Panc1 (cell line): Measurements from ENCODE around the gene ERG28. TPM values are rescaled to one million over a fixed set of nuclear protein-coding genes. Genes with fewer than 3 reads are reported as not detected.

Source experiments
- ATAC-seq: fragments of 200-7000 bp; cut with Tn5 transposase; 2 replicates; pipeline ENCODE4 v1.9.1; 2020; ENCODE audit warnings: mild to moderate bottlenecking, moderate library complexity
- BruUV-seq: library from RNA; stranded (reverse); fragments of 400-500 nt; replicated peaks from 2 replicates; lab custom pipeline; 2021; lab: Mats Ljungman, UMichigan
- CTCF ChIA-PET: fragments of 300-600 bp; sonication (Branson Sonifier 250); formaldehyde crosslinking; loops from one replicate; lab custom pipeline; 2022; ENCODE audit warnings: antibody characterized with exemption; lab: Charles Lee
- POLR2A ChIA-PET: fragments of 300-600 bp; sonication (Branson Sonifier 250); formaldehyde crosslinking; loops from one replicate; lab custom pipeline; 2022; ENCODE audit warnings: antibody characterized with exemption; lab: Charles Lee
- DNase-seq: peaks from one replicate; pipeline ENCODE4 v3.0.0-alpha.2; 2010; ENCODE audit warnings: low read depth, low spot score
- H3K27ac ChIP-seq: 2 replicates; pipeline ENCODE4 v1.5.1; 2011; ENCODE audit warnings: mild to moderate bottlenecking, low read length, inconsistent platforms
- H3K27me3 ChIP-seq: fragments of 200-500 bp; sonication (Bioruptor generic); 2 replicates; pipeline ENCODE4 v1.6.0; 2014; ENCODE audit warnings: low read length, inconsistent platforms; ENCODE audit not compliant: control insufficient read depth, insufficient read depth
- H3K36me3 ChIP-seq: fragments of 200-500 bp; sonication (Bioruptor generic); 2 replicates; pipeline ENCODE4 v1.5.1; 2014; ENCODE audit warnings: inconsistent platforms, mild to moderate bottlenecking, low read length, moderate library complexity; ENCODE audit not compliant: control insufficient read depth, insufficient read depth
- H3K4me1 ChIP-seq: 2 replicates; pipeline ENCODE4 v1.5.1; 2011; ENCODE audit warnings: inconsistent platforms, mild to moderate bottlenecking, low read length, moderate library complexity; ENCODE audit not compliant: control insufficient read depth, insufficient read depth
- H3K4me3 ChIP-seq, 2 experiments: 2 replicates each; pipeline ENCODE4 v1.5.1; 2011 to 2012; ENCODE audit warnings: low read depth in 2 of 2, low read length in 2 of 2, mild to moderate bottlenecking in 2 of 2, inconsistent platforms in 1 of 2, moderate library complexity in 1 of 2
- H3K9me3 ChIP-seq: fragments of 200-500 bp; sonication (Bioruptor generic); 2 replicates; pipeline ENCODE4 v1.5.1; 2014; ENCODE audit warnings: low read depth, mild to moderate bottlenecking, inconsistent platforms, low read length, moderate library complexity; ENCODE audit not compliant: control insufficient read depth, insufficient read depth
- POLR2AphosphoS5 ChIP-seq: IDR thresholded peaks from 2 replicates; pipeline ENCODE4 v1.6.1; 2012; ENCODE audit warnings: mild to moderate bottlenecking, low read depth, low read length, moderate library complexity
- SIN3A ChIP-seq: IDR thresholded peaks from 2 replicates; pipeline ENCODE4 v1.6.1; 2012; ENCODE audit warnings: low read depth, mild to moderate bottlenecking, low read length, moderate library complexity, borderline replicate concordance; ENCODE audit not compliant: insufficient read depth
- TCF7L2 ChIP-seq: IDR thresholded peaks from 2 replicates; pipeline ENCODE4 v1.6.1; 2011; ENCODE audit warnings: mild to moderate bottlenecking, low read depth, low read length, inconsistent platforms
- in situ Hi-C: cut with HindIII; loops from 2 replicates; pipeline ENCODE4 v1.10.0; 2016; ENCODE audit warnings: low sequenced_read_pairs, low pct_unique_long_range_greater_than_20kb
- intact Hi-C: fragments of 100-400 bp; cut with micrococcal nuclease; formaldehyde crosslinking; loops from one replicate; pipeline ENCODE4 v1.10.0; 2022; ENCODE audit not compliant: unreplicated experiment
- total RNA-seq: library from RNA; stranded (reverse); gene quantifications from one replicate; pipeline ENCODE4 v1.2.1, GENCODE V29; 2021; ENCODE audit not compliant: unreplicated experiment
- TF ChIP-seq, protein P1 (sequence below): fragments of 450-650 bp; IDR thresholded peaks from 2 replicates; pipeline ENCODE4 v1.5.1; 2017; ENCODE audit warnings: mild to moderate bottlenecking
- TF ChIP-seq, protein P2 (sequence below), 2 experiments: IDR thresholded peaks; 2 replicates each; pipeline ENCODE4 v1.6.1; 2011 to 2012; ENCODE audit warnings: low read depth in 2 of 2, control low read depth in 1 of 2, low read length in 1 of 2, mild to moderate bottlenecking in 1 of 2, moderate library complexity in 1 of 2; ENCODE audit not compliant: insufficient read depth in 1 of 2

ERG28 gene
- total RNA-seq, 1 experiment from 2014 or later: 23.1 TPM

GRCh38 chr14:75685910-75686309 lies 25.2 kb upstream of the ERG28 start:
- DNase-seq (no peak), ATAC-seq (no peak)
- CTCF ChIA-PET: no interaction called here
- TF ChIP-seq, protein P1, sequence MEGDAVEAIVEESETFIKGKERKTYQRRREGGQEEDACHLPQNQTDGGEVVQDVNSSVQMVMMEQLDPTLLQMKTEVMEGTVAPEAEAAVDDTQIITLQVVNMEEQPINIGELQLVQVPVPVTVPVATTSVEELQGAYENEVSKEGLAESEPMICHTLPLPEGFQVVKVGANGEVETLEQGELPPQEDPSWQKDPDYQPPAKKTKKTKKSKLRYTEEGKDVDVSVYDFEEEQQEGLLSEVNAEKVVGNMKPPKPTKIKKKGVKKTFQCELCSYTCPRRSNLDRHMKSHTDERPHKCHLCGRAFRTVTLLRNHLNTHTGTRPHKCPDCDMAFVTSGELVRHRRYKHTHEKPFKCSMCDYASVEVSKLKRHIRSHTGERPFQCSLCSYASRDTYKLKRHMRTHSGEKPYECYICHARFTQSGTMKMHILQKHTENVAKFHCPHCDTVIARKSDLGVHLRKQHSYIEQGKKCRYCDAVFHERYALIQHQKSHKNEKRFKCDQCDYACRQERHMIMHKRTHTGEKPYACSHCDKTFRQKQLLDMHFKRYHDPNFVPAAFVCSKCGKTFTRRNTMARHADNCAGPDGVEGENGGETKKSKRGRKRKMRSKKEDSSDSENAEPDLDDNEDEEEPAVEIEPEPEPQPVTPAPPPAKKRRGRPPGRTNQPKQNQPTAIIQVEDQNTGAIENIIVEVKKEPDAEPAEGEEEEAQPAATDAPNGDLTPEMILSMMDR: no peak
- no peak for TF ChIP-seq TCF7L2
- TF ChIP-seq POLR2AphosphoS5: no peak
- TF ChIP-seq SIN3A: no peak
- TF ChIP-seq, protein P2, sequence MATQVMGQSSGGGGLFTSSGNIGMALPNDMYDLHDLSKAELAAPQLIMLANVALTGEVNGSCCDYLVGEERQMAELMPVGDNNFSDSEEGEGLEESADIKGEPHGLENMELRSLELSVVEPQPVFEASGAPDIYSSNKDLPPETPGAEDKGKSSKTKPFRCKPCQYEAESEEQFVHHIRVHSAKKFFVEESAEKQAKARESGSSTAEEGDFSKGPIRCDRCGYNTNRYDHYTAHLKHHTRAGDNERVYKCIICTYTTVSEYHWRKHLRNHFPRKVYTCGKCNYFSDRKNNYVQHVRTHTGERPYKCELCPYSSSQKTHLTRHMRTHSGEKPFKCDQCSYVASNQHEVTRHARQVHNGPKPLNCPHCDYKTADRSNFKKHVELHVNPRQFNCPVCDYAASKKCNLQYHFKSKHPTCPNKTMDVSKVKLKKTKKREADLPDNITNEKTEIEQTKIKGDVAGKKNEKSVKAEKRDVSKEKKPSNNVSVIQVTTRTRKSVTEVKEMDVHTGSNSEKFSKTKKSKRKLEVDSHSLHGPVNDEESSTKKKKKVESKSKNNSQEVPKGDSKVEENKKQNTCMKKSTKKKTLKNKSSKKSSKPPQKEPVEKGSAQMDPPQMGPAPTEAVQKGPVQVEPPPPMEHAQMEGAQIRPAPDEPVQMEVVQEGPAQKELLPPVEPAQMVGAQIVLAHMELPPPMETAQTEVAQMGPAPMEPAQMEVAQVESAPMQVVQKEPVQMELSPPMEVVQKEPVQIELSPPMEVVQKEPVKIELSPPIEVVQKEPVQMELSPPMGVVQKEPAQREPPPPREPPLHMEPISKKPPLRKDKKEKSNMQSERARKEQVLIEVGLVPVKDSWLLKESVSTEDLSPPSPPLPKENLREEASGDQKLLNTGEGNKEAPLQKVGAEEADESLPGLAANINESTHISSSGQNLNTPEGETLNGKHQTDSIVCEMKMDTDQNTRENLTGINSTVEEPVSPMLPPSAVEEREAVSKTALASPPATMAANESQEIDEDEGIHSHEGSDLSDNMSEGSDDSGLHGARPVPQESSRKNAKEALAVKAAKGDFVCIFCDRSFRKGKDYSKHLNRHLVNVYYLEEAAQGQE (IDR thresholded peaks at IDR 0.05; ENCODE audit: insufficient read depth in 1 of 2, low read depth in 2 of 2, low read length in 1 of 2): no peak
- intact Hi-C loops: no loop called here
- POLR2A ChIA-PET: no interaction called here
- no TSS peak for BruUV-seq
- no peaks in the 10 kb centered on the region for H3K27me3 ChIP-seq
- H3K36me3 ChIP-seq: 0 out of 2 replicates have a peak, but pooled peaks cover 2% of the 10 kb centered on the region
- no peak overlapping the region for H3K27ac ChIP-seq
- H3K4me3 ChIP-seq: no peak overlapping the region
- no peaks in the 10 kb centered on the region for H3K9me3 ChIP-seq
- no peaks in the 10 kb centered on the region for H3K4me1 ChIP-seq
- in situ Hi-C loops: no loop called here

- ChIA-PET CTCF (no interaction called here), POLR2A (no interaction called here)
- TF ChIP-seq TCF7L2 (no peak), POLR2AphosphoS5 (no peak), SIN3A (no peak)
- TF ChIP-seq, protein P1: no peak
- TF ChIP-seq, protein P2 (IDR thresholded peaks at IDR 0.05; ENCODE audit: insufficient read depth in 1 of 2, low read depth in 2 of 2, low read length in 1 of 2): no peak
- Histone ChIP-seq H3K27ac (no peak overlapping the region), H3K9me3 (no peaks in the 10 kb centered on the region), H3K4me1 (no peaks in the 10 kb centered on the region), H3K27me3 (no peaks in the 10 kb centered on the region), H3K36me3 (peaks cover 6% of the 10 kb centered on the region; the same call in 1 of the 2 replicates), H3K4me3 (no peak overlapping the region)
- in situ Hi-C loops: no loop called here
- BruUV-seq: no TSS peak
- DNase-seq (no peak), ATAC-seq (no peak)
- intact Hi-C loops: no loop called here
Measured at GRCh38 chr14:75675265-75675960, 14.7 kb upstream of the ERG28 start.
